ENCODE results near the gene TPP2.
A peak's percentile ranks its signal among the peaks of the same experiment; 100 is the strongest.

The TPP2 gene

DNA sequence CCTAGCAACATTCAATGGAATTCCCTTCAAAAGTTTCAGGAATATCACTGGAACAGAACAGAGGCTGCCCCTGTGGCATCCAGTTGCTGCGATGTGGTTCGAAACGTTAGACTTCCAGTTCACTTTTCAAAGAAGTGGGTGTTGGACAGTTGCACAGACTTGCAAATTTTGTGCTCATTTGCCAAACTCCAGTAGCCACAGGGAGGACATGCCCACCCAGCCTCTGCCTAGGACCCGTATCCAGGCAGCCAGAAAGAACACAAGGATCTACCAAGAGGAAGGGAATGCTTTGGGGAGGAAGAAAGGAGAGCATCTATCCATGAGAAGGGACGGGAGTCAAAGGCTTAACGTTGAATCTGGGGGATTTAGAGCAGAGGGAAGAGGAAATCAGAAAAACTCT lies 98.2 kb downstream of the TPP2 start, which contains the start of gene METTL21C:
Gene METTL21C, minus strand, starts transcription at position 108 of the 400 bp plus-strand sequence. CDS start 546 bp downstream, outside the sequence.
- no peak for DNase-seq (ENCODE audit: low spot score)

DNA sequence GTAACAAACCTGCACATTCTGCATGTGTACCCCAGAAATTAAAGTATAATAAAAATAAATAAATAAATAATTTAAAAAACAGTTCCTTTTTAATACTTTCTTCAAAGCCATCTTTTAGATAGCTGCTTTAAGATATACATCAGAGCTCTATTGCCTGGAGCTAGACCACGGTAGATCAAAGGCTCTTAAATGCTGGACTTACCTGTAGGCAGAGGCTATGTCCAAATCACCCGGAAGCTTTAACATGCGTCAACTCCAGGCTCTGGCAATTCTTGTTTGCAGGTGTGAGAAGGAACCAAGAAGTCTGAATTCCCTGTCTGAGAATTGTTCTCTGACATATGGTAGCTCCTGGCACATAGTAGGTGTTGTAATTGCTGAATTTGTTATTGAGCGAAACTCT lies 99.7 kb downstream of the TPP2 start:
- DNase-seq (ENCODE audit: low spot score), result no peak

DNA sequence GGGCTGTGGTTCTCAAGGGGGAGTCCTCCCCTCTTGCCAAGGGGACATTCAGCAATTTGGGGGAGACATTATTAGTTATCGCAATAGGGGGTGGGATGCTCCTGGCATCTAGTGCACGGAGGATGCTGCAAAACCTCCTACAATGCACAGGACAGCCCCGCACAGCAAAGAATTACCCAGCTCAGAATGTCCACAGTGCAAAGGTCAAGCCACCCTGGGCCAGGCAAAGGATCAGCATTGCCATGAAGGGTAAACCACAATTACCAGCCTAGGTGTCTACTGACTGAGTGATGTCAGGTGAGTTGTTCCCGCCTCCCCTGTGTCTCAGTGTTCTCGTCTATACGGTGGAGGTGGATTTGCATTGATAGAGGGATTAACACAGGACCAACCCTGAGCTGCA lies 100.5 kb downstream of the TPP2 start:
- no peak for DNase-seq (ENCODE audit: low spot score)

DNA sequence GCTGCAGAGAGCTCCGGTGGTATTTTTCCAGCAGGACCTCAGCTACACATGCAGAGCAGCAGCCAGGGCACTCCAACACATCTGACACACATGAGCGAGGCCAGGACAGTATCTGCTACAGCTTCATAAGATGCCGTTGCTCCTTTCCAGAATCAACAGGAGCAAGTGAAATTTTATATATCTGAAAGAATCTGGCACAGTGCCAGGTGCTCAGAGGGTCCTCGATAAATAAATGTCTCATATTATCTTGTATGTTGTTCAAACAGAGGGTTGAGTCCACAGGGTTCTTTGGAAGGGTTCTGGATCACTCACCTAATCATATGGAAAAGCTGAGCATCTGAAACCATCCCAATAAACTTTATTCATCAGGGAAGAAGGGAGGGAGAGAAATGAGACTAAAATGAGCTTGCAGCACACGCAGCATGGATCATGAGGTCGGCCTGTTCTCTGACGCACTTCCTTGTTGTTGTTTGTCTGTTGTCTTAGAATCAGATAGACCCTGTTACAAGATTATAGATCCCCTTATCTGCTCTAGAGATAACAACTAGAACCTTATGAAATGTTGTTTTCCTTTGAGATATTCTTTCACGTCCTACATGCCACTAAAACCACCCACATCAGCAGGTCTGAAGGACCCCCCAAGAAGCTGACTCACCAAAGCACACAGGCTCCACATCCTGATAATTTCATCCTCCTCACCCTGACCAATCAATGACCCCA lies 101.3 kb downstream of the TPP2 start:
- DNase-seq (ENCODE audit: low spot score), result no peak

DNA sequence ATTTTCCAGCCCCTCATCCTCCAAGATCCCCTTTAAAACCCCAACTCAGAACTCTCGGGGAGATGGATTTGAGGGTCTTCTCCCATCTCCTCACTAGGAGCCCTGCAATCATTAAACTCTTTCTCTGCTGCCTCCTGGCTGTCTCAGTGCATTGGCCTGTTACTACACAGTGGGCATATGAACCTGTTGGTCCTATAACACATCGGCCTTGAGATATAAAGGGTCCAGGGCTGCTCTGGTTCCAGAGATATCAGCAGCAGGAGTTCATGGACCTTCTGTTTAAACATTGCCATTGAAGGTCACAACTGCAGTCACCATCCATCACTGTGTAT lies 101.8 kb downstream of the TPP2 start:
- DNase-seq (ENCODE audit: low spot score), result no peak

DNA sequence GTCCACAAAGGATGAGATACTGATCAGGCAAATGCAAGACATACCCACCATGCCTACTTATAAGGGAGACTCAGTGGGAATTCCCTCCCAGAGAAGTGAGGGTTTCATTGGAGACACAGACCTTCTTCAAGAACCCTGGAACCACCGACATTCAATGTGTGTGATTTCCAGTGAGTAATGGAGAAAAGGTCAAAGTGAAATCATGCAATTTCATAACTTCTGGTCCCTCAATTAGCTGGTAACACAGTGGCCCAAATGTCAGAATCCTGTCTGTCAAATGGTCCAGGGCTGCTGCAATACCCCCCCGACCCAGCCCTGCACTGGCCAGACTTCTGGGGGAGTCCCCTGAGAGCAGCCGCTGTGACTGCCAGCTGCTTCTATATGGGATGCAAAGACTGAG lies 102.7 kb downstream of the TPP2 start:
- DNase-seq (ENCODE audit: low spot score), result no peak

DNA sequence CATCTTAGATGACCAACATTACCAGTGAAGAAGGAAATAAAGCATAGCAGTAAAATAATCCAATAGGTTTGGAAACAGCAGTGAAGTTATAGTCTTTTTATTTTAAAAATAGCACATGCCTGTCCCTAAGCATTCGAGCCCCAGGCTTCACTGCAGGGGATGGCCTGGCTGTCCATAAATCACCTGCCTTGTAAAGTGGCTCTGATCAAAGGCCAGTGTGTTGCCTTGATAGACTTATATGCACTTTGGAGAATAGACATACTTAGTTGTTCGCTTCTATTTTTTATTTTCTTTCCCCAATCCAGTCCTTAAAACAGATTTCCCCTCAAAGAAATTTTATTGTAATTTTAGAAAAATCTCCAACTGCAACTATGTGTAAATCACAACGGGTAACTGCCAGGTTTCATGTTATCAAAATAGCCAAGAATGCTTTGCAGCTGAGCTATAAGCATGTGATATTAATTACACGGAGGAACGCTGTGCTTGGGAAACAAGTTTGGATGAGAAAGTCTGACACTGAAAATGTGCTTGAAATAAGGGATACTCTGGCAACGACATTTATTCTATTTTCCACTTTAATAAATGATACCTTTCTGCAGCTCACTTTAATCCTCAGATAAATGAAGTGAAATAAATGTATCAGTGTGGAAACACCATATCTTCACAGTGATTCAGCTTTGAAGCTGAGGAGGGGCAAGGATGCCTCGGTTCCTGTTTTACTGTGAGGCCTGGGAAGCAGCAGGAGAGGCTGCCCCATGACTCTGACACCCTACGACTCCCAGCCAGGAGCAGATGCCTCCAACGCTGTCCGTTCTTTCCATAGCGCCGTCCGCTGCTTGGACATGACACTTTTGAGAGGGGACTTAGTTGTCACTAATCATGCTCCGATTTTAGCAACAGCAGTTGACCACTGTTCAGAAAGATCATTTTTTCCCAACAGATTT lies 103.6 kb downstream of the TPP2 start:
- no peak for DNase-seq (ENCODE audit: low spot score)

DNA sequence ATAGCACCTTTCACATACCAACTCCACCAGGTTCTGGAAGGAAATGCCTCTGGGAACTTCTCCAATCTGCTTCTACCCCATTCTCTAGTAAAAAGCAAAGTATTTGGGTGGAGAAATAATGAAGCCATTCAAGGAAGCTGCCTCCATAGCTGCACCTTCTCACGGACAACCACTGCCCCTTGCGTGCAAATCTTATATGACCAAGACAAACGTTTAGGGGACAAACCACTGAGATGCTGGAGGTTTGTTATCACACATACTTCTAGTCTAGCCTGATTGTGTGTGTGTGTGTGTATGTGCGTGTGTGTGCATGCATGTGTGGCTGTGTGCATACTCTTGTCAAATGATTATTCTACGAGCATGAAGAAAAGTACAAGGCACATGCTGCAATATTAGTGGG lies 104.5 kb downstream of the TPP2 start:
- no peak for DNase-seq (ENCODE audit: low spot score)

DNA sequence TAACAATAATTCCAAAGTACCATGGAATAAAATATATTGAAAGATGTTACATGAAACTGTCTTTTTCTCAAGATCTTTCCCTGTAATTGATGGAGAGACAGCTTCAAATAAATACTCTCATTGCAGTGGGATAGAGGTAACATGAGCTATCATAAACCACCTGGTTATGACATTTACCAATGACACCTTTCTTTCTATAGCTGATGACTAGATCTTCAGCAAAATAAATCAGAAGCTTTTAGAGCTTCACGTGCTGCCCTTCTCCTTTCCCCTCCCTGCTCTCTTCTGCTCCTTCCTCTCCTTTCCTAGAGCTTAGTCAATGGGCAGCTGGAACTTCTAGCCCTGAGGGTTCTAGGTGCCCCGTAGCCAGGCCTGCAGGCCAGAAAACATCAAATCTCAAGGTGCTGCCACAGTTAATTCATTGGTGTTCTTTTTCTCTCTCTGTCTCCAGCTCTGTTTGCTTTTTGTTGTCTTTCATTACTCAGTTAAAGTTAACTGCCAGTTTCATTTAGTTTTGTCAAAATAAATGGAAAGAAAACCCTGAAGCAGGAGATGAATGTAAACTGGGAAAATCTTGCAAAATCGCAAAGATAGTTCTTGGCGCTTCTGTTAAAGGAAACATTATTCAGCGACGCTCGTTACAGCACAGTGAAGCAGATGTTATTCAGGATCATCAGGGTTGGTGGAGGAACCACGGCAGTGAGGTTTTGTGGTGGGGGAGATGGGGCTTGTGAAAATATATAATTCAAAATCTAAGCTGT lies 106.4 kb downstream of the TPP2 start:
- no peak for DNase-seq (ENCODE audit: low spot score)

DNA sequence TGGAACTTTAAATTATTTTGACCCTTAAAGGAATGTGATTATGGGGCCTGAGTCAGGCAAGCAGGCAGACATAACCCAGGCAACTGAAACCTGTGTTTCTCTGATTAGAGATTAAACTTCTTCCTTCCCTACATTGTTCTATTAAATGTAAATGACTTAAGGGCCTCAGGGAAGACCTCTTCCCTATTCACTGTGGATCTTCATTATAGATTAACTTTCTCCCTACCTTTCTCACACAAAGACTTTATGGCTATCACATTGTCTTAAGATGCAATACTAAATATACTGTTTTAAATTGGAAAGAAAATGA lies 106.9 kb downstream of the TPP2 start:
- DNase-seq (ENCODE audit: low spot score), result no peak

DNA sequence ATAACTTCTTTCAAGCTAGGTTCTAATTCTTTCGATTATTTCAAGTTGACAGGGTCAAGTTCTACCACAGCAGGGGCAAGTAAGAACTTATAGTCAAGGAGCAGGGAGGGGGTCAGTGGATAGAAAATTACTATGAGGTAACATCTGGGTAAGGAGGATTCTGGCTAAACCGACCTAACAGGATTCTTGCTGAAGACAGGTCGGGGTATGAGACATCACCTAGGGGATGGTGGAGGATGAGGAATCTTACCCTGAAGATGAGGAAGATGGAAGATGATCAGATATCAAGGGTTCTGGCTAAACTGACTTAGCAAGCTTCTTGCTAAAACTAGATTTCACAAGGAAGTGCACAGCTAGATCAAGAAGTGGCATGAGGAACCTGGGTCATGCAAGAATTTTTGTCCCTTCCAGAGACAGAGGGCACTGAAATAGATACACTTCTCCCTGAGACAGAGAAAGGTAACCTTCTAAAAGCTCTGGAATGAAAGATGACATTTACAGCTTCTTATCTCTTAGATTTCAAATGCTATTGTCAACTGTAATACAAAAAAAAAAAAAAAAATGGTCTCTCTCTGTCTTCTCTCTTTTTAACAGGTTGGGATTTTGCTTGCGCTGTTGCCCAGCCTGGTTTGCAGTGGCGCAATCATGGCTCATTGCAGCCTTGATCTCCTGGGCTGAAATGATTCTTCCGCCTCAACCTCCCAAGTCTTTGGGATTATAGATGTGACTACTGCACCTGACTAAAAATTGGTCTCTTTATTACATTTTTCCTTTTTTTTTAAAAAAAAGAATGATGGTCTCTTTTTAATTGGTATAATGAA lies 107.7 kb downstream of the TPP2 start:
- DNase-seq (ENCODE audit: low spot score), result no peak

DNA sequence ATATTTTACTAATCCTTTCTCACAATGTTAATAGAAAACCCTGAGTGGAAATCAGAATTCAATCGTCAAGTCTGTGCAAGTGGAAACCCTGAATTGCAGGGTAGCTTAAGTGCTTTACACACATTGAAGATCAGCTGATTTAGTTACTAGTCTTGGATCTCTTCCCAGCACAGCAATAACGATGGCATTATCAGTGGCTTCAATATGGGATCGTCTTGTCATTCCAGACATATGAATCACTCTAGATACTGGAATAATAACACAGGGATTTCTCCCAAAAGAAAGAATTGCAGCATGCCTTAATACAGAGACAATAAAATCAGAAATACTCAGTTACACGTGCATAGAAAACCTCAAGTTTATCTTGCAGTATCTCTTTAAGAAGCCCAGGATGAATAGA lies 110.7 kb downstream of the TPP2 start:
- peak; percentile 50 for DNase-seq (ENCODE audit: low spot score)

DNA sequence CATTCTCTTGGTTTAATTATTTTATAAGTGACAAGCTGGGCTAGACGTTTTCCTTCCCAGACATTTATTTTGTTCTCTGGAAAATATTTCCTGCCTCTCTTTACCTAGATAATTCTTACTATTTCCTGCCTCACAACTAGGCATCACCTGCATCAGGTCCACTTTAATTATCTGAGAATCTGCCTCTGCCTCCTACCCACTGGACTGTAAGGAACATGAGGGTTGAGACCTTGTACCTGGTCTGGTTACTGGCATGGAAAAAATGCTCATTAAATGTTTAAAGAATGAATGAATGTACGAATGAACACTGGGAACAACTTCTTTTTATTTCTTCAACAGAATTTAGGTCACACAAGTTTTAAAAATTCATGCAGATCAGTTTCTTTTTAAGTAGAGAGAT lies 111.4 kb downstream of the TPP2 start:
- DNase-seq (ENCODE audit: low spot score), result no peak

DNA sequence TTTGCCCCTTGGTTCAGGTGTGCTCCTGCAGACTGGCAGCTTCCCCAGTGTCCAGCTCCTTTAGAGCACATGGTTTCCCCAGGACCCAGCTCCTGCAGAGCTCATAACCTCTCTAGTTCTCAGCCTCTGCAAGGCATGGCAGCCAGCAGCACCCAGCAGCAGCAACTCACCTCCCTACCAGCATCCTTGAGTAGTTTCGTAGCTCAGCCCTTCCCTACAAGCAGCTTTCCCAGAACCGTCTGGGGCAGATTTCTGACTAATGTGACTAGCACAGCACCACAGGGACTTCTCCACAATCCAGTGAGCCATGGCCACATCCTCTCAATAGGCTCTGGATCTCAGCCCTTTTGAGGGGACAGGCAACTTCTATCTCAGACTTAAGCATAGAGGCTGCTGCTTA lies 112.2 kb downstream of the TPP2 start:
- no peak for DNase-seq (ENCODE audit: low spot score)

DNA sequence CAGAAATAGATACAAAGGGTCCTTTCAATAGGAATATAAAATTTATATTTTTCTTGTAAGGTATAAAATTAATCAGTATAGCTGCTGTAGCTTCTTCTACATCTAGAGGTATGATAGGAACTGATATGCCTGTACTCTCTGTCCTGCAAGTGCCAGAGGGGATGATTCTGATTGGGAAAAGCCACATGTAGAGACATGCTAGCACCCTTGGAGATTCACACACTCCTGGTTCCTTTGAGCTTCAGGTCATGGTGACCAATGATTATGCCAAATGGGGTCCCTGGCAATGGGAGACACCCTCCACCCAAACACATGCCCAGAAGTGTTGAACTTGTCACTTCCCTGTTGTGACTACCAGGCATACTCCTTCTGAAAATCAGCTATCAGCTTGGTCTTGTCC lies 112.8 kb downstream of the TPP2 start:
- DNase-seq (ENCODE audit: low spot score), result no peak

DNA sequence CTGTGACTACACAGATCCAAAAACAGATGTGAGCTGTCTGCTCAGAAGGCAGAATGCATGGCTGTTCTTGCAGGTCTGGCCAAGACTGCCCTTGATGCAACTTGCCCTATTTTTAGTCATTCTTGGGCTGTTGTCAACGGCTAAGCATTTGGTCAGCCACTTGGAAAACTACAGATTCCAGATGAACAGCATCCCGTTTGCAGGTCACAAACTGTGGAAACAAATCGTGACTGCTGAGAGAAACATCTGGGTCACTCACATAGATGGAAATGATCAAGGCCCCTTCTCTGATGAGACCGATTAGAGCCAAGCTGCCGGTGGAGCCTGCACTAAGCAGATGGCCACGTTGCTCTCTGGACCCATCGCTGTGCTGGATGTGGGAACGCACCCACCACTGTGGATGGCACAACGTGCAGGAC lies 113.5 kb downstream of the TPP2 start:
- no peak for DNase-seq (ENCODE audit: low spot score)

DNA sequence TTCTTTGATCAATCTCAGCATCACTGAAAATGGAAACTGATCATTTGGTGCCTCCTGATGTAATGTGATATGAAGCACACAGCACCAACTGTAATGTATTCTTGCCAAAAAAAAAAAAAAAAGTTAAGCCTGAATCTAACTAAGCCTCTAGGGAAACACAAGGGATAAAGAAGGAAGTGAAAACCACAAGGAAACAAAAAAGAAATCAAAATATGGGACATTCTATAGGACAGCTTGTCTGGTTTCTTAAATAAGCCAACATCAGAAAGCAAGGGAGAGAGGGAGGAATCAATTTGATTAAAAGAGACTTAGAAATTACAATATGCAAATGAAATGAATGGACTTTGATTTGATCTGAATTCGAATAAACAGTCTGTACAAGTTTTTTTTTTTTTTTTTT lies 118.7 kb downstream of the TPP2 start:
- no peak for DNase-seq (ENCODE audit: low spot score)

DNA sequence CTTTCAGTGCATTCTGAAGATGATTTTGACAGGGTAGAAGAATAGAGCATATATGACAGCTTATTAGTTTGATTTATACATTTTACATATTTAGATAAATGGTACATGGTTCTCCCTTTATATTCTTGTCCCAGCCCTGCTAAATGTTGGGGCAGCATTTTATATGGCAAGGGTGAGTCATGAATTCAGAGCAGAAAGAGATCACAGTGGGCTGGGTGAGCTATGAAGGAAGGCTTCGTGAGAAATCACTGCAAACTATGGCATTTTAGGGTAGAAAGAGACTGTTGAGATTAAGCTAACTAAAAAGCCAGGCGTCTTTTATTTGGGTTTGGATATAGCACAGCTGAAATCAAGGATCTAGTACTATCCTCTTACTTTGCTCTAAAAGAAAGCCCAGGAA lies 122.0 kb downstream of the TPP2 start:
- no peak for DNase-seq (ENCODE audit: low spot score)

DNA sequence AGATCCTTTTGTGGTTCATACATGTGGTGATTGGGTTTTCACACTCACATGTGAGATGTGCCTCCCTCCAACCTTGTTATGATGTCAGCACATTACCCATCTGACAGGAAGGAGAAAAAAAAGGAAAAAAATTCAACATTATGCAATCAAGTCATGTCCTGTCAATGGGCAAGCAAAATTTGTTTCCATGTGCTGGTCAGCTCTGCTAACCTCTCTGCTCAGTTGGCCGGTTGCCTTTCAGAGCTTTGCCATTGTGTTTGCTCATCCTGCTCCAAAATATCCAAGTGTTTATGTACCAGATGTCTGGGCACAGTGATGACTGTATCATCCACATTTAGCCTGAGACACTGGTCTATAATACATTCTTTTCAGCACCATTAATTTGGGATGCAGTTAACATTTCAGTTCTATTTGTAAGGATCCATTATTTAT lies 125.0 kb downstream of the TPP2 start:
- no peak for DNase-seq (ENCODE audit: low spot score)

DNA sequence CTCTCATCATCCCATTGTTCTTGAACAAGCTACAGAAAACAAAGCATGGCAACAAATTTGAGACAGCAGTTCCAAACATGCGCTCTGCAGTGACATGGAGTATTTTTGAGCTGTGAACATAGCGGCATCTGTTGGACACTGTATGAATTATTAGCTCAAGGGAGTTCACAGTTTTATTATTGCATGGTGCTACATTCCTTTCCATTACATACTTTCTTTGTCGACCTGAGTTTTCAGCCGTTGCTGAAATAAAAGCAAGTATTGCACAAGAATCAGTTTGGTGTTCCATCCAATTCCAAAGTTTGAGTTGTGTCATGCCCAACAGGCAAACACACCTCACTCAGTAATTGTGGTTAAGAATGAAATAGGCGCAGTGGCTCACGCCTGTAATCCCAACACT lies 128.1 kb downstream of the TPP2 start:
- no peak for DNase-seq (ENCODE audit: low spot score)

DNA sequence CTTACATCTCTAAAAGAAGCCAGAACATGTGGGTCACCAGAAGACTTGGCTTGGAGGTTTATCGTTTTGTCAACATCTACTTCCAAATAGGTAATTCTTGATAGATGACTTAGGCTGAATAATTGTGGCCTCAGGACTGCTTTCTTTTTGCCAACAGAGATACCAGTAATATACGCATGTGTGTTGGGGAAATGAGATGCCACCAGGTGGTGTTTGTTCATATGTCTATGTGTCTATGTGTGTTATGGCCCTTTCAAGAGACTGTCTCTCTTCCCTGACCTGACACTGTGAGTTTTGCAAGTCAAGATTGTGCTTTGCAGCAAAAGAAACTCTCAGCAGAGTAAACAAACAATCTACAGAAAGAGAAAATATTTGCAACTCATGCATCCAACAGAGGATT lies 129.6 kb downstream of the TPP2 start:
- DNase-seq (ENCODE audit: low spot score), result no peak
